Liver (tissue), 9 donors: ENCODE results near the gene EML6. TPM values are rescaled to one million over a fixed set of nuclear protein-coding genes. Genes with fewer than 3 reads are reported as not detected.

Experiments
- DNase-seq: peaks from one replicate; pipeline ENCODE4 v3.0.0-alpha.2; 2017; ENCODE audit warnings: low spot score
- H3K27ac ChIP-seq, 2 donors: one replicate each; pipeline ENCODE4 v1.7.0; 2013; ENCODE audit warnings: inconsistent platforms in 2 of 2, low read length in 2 of 2, control low read depth in 1 of 2, low read depth in 1 of 2, mild to moderate bottlenecking in 1 of 2
- H3K27me3 ChIP-seq, 4 donors: one replicate each; pipeline versions ENCODE4 v1.6.1 to v1.7.0; 2013; ENCODE audit warnings: low read length in 3 of 4, inconsistent platforms in 1 of 4, mild to moderate bottlenecking in 1 of 4, moderate library complexity in 1 of 4; ENCODE audit not compliant: control insufficient read depth in 4 of 4, insufficient read depth in 4 of 4
- H3K36me3 ChIP-seq, 4 donors: one replicate each; pipeline versions ENCODE4 v1.6.1 to v1.7.0; 2013; ENCODE audit warnings: low read length in 3 of 4, mild to moderate bottlenecking in 3 of 4, low read depth in 1 of 4, moderate library complexity in 1 of 4; ENCODE audit not compliant: control insufficient read depth in 4 of 4, insufficient read depth in 3 of 4
- H3K4me1 ChIP-seq, 4 donors: one replicate each; pipeline versions ENCODE4 v1.6.1 to v1.7.0; 2013; ENCODE audit warnings: low read length in 3 of 4, mild to moderate bottlenecking in 3 of 4, moderate library complexity in 1 of 4; ENCODE audit not compliant: control insufficient read depth in 4 of 4, insufficient read depth in 4 of 4
- H3K4me3 ChIP-seq, 3 donors: one replicate each; pipeline versions ENCODE4 v1.6.1 to v1.7.0; 2013; ENCODE audit warnings: low read length in 3 of 3, control low read depth in 1 of 3, low read depth in 1 of 3, mild to moderate bottlenecking in 1 of 3
- H3K9ac ChIP-seq, 2 donors: one replicate each; pipeline ENCODE4 v1.7.0; 2013; ENCODE audit warnings: low read length in 2 of 2, mild to moderate bottlenecking in 2 of 2, moderate library complexity in 2 of 2, control low read depth in 1 of 2, low read depth in 1 of 2
- H3K9me3 ChIP-seq, 4 donors: one replicate each; pipeline versions ENCODE4 v1.6.1 to v1.7.0; 2013; ENCODE audit warnings: low read length in 3 of 4; ENCODE audit not compliant: control insufficient read depth in 4 of 4
- ATF3 ChIP-seq: IDR thresholded peaks from 2 replicates; pipeline ENCODE4 v1.6.1; 2016; ENCODE audit warnings: antibody characterized with exemption
- CTCF ChIP-seq: fragments of 150-350 bp; IDR thresholded peaks from 2 replicates; pipeline ENCODE4 v1.5.1; 2017; ENCODE audit warnings: improper control_type of control experiment, low read depth, low read length; ENCODE audit not compliant: missing input control
- EGR1 ChIP-seq, 2 donors: IDR thresholded peaks; 2 replicates each; pipeline ENCODE4 v1.6.1; 2016 to 2018; ENCODE audit warnings: antibody characterized with exemption in 2 of 2, low read depth in 2 of 2
- FOXA1 ChIP-seq: IDR thresholded peaks from 2 replicates; pipeline ENCODE4 v1.6.1; 2016; ENCODE audit warnings: antibody characterized with exemption
- GABPA ChIP-seq, 2 donors: IDR thresholded peaks in 1 of 2; conservative IDR thresholded peaks in 1 of 2; 2 replicates each; pipeline ENCODE4 v1.6.1; 2016; ENCODE audit warnings: antibody characterized with exemption in 2 of 2, mild to moderate bottlenecking in 1 of 2, moderate library complexity in 1 of 2
- JUND ChIP-seq, 2 donors: IDR thresholded peaks; 2 replicates each; pipeline ENCODE4 v1.6.1; 2016; ENCODE audit warnings: antibody characterized with exemption in 2 of 2
- RXRA ChIP-seq, 2 donors: IDR thresholded peaks; 2 replicates each; pipeline ENCODE4 v1.6.1; 2017 to 2018; ENCODE audit warnings: antibody characterized with exemption in 2 of 2, mild to moderate bottlenecking in 1 of 2
- YY1 ChIP-seq: IDR thresholded peaks from 2 replicates; pipeline ENCODE4 v1.6.1; 2016; ENCODE audit warnings: antibody characterized with exemption, mild to moderate bottlenecking
- ZBTB33 ChIP-seq: IDR thresholded peaks from 2 replicates; pipeline ENCODE4 v1.6.1; 2016; ENCODE audit warnings: antibody characterized with exemption
- WGBS: extraction: QIAGEN DNeasy Blood & Tissue Kit; methylation state at CpG from one replicate; pipeline ENCODE4 v1.1.7; 2013; 5-methylcytosine and 5-hydroxymethylcytosine counted together
- polyA plus RNA-seq, 2 donors: library from polyadenylated mRNA; stranded (reverse) in 1 of 2; unstranded in 1 of 2; fragments of 200-250 nt in 1 of 2; fragments of >200 nt in 1 of 2; fragmentation: Nextera tagmentation in 1 of 2; extraction: Ambion mirVana in 1 of 2; gene quantifications; one replicate each; pipeline versions ENCODE4 v1.2.1 to v1.2.3, GENCODE V29; 2013 to 2015
- total RNA-seq, 2 donors: library from RNA; depleted of rRNA; stranded (reverse); fragments of >200 nt; gene quantifications; one replicate each; pipeline ENCODE4 v1.2.3, GENCODE V29; 2014
- donor health status: healthy.
- donor health status: healthy.
- donor health status: healthy.
- donor health status: healthy.
- donor health status: healthy.

EML6 gene
- total and polyA plus RNA-seq, 4 donors: 0.33 to 3.0 (median 1.4) TPM

- Histone ChIP-seq H3K27ac (no peak overlapping the region), H3K9ac (no peak overlapping the region), H3K4me1 (peaks cover 2 to 26% (median 10%) of the 10 kb centered on the region in 4 donors), H3K4me3 (no peak overlapping the region), H3K27me3 (no peaks in the 10 kb centered on the region), H3K9me3 (no peaks in the 10 kb centered on the region), H3K36me3 (peaks cover 1 to 28% (median 7%) of the 10 kb centered on the region in 4 donors)
- DNase-seq: no peak
- 70% methylated on average over 3 of the region's 3 CpGs for WGBS
- TF ChIP-seq GABPA (IDR thresholded peaks at IDR 0.05 in 1 of 2, conservative IDR thresholded peaks at IDR 0.05 in 1 of 2) (no peak), ATF3 (no peak), JUND (IDR thresholded peaks at IDR 0.05) (no peak), ZBTB33 (no peak)
These were observed 260.1 kb downstream of the EML6 start for GRCh38 chr2:54983345-54984220.

- H3K4me1 ChIP-seq: peaks cover 2 to 26% (median 10%) of the 10 kb centered on the region in 4 donors
- H3K36me3 ChIP-seq: peaks cover 1 to 28% (median 7%) of the 10 kb centered on the region in 4 donors
- no peak for DNase-seq
- H3K9ac ChIP-seq: no peak overlapping the region
- no peaks in the 10 kb centered on the region for H3K9me3 ChIP-seq
- H3K27me3 ChIP-seq: no peaks in the 10 kb centered on the region
- no peak overlapping the region for H3K27ac ChIP-seq
- TF ChIP-seq JUND (IDR thresholded peaks at IDR 0.05) (no peak), FOXA1 (no peak)
- H3K4me3 ChIP-seq: no peak overlapping the region
These were observed 261.0 kb downstream of the EML6 start for GRCh38 chr2:54984476-54984875.

GRCh38 chr2:54986264-54986663 lies 262.8 kb downstream of the EML6 start:
- H3K36me3 ChIP-seq: peaks cover 1 to 27% (median 7%) of the 10 kb centered on the region in 4 donors
- no peaks in the 10 kb centered on the region for H3K27me3 ChIP-seq
- no peak for DNase-seq
- H3K4me3 ChIP-seq: no peak overlapping the region
- H3K4me1 ChIP-seq: peaks cover 0 to 20% (median 3%) of the 10 kb centered on the region in 4 donors
- no peak overlapping the region for H3K27ac ChIP-seq
- H3K9me3 ChIP-seq: no peaks in the 10 kb centered on the region
- H3K9ac ChIP-seq: no peak overlapping the region
- no peak for TF ChIP-seq RXRA (IDR thresholded peaks at IDR 0.05)
- TF ChIP-seq YY1: no peak
- no peak for TF ChIP-seq CTCF
- no peak for TF ChIP-seq EGR1 (IDR thresholded peaks at IDR 0.05; ENCODE audit: low read depth in 2 of 2)
- 75% methylated on average over 3 of the region's 3 CpGs for WGBS
